Cardiac muscle cell (in vitro differentiated cells and primary cell): ENCODE measurements around the gene GRK5. TPM values are rescaled to one million over a fixed set of nuclear protein-coding genes. Genes with fewer than 3 reads are reported as not detected.

Experiments used
- DNase-seq, 2 donors: peaks; one replicate each; pipeline versions ENCODE4 v3.0.0 to v3.0.0-alpha.2; 2010 to 2017; ENCODE audit warnings: low read depth in 1 of 2, low spot score in 1 of 2
- H3K27ac ChIP-seq: fragments of 200-600 bp; sonication (generic); 2 replicates; pipeline ENCODE4 v1.5.1; 2016
- H3K27me3 ChIP-seq: fragments of 200-600 bp; sonication (generic); 2 replicates; pipeline ENCODE4 v1.6.0; 2016; ENCODE audit warnings: control low read depth
- H3K36me3 ChIP-seq: fragments of 200-600 bp; sonication (generic); 2 replicates; pipeline ENCODE4 v1.5.1; 2016; ENCODE audit warnings: control low read depth
- H3K4me1 ChIP-seq: fragments of 200-600 bp; sonication (generic); 2 replicates; pipeline ENCODE4 v1.8.1; 2017; ENCODE audit warnings: low read depth, mild to moderate bottlenecking, mixed run types
- H3K4me3 ChIP-seq: fragments of 200-600 bp; sonication (generic); 2 replicates; pipeline ENCODE4 v1.5.1; 2016; ENCODE audit warnings: mild to moderate bottlenecking
- H3K9me3 ChIP-seq: fragments of 200-600 bp; sonication (generic); 2 replicates; pipeline ENCODE4 v1.5.1; 2017; ENCODE audit warnings: low read depth, mild to moderate bottlenecking, control low read depth
- polyA plus RNA-seq: library from polyadenylated mRNA; unstranded; fragments of >200 nt; fragmentation: Nextera tagmentation; extraction: Ambion mirVana; gene quantifications from 2 replicates; pipeline ENCODE4 v1.2.1, GENCODE V29; 2016
- total RNA-seq: library from RNA; depleted of rRNA; stranded (reverse); fragments of >200 nt; gene quantifications from 2 replicates; pipeline ENCODE4 v1.2.3, GENCODE V29; 2016
- TF ChIP-seq, protein P1 (sequence below): IDR thresholded peaks from 2 replicates; pipeline ENCODE4 v1.5.1; 2012; ENCODE audit warnings: low read depth, mild to moderate bottlenecking, low read length

GRK5 gene
- total and polyA plus RNA-seq, 2 experiments from 2014 or later, result 3.5 to 18.3 TPM

DNA sequence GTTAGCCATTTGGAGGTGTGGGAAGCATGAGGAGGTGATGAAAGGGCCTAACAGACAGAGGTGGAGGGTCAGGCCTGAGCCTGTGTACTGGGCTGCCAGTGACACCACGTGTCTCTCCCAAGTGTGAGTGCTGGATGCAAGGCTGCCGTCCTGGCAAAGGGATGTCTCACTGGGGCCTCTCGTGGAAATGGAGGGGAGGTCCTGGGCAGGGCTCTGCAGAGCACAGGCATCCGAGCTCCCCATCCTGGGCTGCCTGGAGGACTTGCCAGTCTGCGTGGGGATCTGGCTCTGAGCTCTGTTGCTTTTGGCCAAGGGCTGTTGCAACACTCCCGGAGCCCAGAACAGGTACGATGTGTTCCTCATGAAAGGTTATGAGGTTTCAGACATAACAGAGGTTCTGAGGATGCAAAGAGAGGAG lies 77.3 kb downstream of the GRK5 start:
- H3K27me3 ChIP-seq, result no peaks in the 10 kb centered on the region
- peak in 1 of 2 donors; percentile 36 for DNase-seq
- no peak overlapping the region for H3K4me3 ChIP-seq
- no peaks in the 10 kb centered on the region for H3K36me3 ChIP-seq
- H3K27ac ChIP-seq, result no peak overlapping the region
- TF ChIP-seq, protein P1, sequence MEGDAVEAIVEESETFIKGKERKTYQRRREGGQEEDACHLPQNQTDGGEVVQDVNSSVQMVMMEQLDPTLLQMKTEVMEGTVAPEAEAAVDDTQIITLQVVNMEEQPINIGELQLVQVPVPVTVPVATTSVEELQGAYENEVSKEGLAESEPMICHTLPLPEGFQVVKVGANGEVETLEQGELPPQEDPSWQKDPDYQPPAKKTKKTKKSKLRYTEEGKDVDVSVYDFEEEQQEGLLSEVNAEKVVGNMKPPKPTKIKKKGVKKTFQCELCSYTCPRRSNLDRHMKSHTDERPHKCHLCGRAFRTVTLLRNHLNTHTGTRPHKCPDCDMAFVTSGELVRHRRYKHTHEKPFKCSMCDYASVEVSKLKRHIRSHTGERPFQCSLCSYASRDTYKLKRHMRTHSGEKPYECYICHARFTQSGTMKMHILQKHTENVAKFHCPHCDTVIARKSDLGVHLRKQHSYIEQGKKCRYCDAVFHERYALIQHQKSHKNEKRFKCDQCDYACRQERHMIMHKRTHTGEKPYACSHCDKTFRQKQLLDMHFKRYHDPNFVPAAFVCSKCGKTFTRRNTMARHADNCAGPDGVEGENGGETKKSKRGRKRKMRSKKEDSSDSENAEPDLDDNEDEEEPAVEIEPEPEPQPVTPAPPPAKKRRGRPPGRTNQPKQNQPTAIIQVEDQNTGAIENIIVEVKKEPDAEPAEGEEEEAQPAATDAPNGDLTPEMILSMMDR, result no peak
- peaks cover 14% of the 10 kb centered on the region for H3K4me1 ChIP-seq
- H3K9me3 ChIP-seq, result no peaks in the 10 kb centered on the region

DNA sequence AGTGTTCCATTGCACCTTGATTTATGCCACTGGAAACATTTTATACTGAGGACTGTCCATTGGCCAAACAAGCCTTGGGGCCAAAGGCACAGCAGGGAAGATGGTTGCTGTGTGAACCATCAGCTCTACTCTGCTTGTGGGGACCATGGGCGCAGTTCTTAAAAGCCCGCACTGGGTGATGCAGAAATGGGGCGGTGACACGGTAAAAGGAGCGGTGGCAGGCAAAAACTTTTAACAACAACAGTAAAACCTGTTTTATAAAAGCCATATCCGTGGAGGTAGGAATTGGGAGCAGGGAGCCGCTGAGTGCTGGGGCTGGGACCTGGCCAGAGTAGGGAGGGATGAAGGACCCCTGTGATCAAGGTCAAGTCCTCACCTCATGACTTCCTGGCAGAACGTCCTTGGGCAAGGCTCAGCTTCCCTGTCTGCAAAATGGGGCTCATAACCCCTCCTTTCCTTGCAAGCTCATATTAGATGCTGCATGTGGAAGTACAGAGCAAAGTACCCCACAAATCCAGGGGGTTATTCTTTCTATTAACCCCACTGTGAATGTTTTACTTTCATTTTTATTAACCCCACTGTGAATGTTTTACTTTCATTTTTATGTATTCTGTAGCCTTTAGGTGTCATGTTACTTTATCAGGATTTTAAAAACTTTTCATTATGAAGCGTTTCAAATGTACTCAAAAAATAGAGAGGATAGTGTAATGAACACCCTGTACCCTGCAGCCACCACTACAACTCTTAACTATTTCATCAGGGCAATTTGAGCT lies 78.3 kb downstream of the GRK5 start:
- peaks cover 15% of the 10 kb centered on the region for H3K4me1 ChIP-seq
- H3K4me3 ChIP-seq, result no peak overlapping the region
- no peaks in the 10 kb centered on the region for H3K9me3 ChIP-seq
- no peaks in the 10 kb centered on the region for H3K36me3 ChIP-seq
- no peak overlapping the region for H3K27ac ChIP-seq
- TF ChIP-seq, protein P1, result no peak
- H3K27me3 ChIP-seq, result no peaks in the 10 kb centered on the region
- DNase-seq, result no peak

DNA sequence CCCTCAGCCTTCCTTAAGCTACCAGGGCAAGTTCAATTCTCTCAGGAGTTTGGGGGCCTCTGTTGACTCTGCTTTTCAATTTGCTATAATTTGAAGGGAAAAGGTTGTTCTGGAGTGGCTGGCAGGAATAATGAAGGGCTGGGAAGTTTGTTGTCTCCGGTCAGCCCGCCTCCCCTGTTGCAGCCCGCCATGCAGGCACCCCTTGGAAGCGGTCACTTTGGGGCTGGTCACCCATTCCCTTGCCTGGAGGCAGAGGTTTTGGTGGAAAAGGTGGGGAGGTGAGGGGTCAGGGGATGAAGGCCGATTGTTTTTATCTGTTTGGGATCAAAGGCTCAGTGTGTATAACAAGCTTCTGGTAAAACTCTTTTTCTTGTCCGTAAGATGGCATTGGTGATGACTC lies 79.1 kb downstream of the GRK5 start:
- H3K27me3 ChIP-seq, result no peaks in the 10 kb centered on the region
- no peak overlapping the region for H3K27ac ChIP-seq
- TF ChIP-seq, protein P1, result no peak
- H3K9me3 ChIP-seq, result no peaks in the 10 kb centered on the region
- H3K4me1 ChIP-seq, result peaks cover 15% of the 10 kb centered on the region
- no peak overlapping the region for H3K4me3 ChIP-seq
- no peak for DNase-seq
- H3K36me3 ChIP-seq, result no peaks in the 10 kb centered on the region

DNA sequence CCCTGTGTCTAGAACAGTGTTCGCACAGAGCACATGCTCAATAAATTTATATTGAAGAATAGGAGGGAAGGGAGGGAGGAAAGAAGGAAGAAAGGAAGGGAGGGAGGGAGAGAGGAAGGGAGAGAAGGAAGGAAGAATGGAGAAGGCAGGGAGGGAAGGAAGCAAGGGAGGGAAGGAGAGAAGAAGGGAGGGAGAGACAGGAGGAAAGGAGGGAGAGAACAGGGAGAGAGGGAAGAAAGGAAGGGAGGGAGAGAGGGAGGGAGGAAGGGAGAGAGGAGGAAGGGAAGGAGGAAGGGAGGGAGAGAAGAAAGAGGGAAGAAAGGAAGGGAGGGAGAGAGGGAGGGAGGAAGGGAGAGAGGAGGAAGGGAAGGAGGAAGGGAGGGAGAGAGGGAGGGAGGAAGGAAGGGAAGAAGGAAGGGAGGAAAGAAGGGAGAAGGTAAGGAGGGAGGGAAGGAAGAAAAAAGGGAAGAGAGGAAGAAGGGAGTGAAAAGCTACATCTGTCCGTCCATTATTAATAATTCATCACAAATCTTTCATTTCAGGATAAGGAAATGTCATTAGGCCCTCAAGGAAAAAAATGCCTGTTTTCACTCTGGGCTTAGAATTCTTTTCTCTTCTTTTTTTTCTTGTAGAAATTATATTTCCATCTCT lies 79.7 kb downstream of the GRK5 start:
- Histone ChIP-seq H3K27me3 (no peaks in the 10 kb centered on the region), H3K4me3 (no peak overlapping the region), H3K27ac (no peak overlapping the region), H3K36me3 (no peaks in the 10 kb centered on the region), H3K9me3 (no peaks in the 10 kb centered on the region), H3K4me1 (peaks cover 15% of the 10 kb centered on the region)
- no peak for DNase-seq
- TF ChIP-seq, protein P1, result no peak

DNA sequence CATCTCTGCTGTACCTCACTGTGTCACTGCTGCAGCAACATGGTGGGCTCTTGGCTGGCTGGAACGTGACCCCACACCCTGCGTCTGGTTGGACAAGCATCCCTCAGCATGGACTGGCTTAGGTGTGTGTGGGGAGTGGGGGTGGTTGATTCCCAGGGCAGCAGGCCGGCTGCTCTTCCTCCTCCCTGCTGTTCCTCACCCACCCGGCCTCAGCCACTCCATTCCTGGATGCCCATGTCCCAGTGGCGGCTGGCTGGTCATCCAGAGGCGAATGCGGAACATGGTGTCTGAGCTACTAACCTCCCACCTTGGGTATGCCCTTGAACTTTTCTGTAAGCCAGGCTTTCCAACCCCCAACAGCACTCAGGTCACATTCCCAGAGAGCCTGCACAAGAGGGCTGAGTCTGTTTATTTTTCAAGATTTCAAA lies 81.2 kb downstream of the GRK5 start:
- Histone ChIP-seq H3K27ac (no peak overlapping the region), H3K27me3 (no peaks in the 10 kb centered on the region), H3K4me1 (peaks cover 15% of the 10 kb centered on the region), H3K4me3 (no peak overlapping the region), H3K36me3 (no peaks in the 10 kb centered on the region), H3K9me3 (no peaks in the 10 kb centered on the region)
- no peak for DNase-seq
- TF ChIP-seq, protein P1, result no peak
